ENCODE data around the gene SLC18A2.

GRCh38 chr10:117266812-117267211 is 25.9 kb downstream of the SLC18A2 start:
- TF ChIP-seq MAX (IDR thresholded peaks at IDR 0.05; ENCODE audit: insufficient read depth, insufficient read length) = no peak
- TF ChIP-seq EZH2 (IDR thresholded peaks at IDR 0.05; ENCODE audit: borderline replicate concordance, low read depth, low read length, severe bottlenecking) = no peak
- no peak for TF ChIP-seq CTCF (IDR thresholded peaks at IDR 0.05; ENCODE audit: extremely low read depth in 1 of 2, insufficient read depth in 1 of 2, low read depth in 1 of 2, low read length in 2 of 2)

All from endothelial cell of umbilical vein (primary cell).